ENCODE measurements around the gene ATG101. TPM values are rescaled to one million over a fixed set of nuclear protein-coding genes. Genes with fewer than 3 reads are reported as not detected.
A peak's percentile ranks its signal among the peaks of the same experiment; 100 is the strongest.

Gene ATG101
- total and polyA plus RNA-seq, 9 of the 15 experiments (the other 6 are each of a cell fraction or from before 2014, with no cell fraction given), result 2.9 to 52.4 (median 29.7) TPM

DNA sequence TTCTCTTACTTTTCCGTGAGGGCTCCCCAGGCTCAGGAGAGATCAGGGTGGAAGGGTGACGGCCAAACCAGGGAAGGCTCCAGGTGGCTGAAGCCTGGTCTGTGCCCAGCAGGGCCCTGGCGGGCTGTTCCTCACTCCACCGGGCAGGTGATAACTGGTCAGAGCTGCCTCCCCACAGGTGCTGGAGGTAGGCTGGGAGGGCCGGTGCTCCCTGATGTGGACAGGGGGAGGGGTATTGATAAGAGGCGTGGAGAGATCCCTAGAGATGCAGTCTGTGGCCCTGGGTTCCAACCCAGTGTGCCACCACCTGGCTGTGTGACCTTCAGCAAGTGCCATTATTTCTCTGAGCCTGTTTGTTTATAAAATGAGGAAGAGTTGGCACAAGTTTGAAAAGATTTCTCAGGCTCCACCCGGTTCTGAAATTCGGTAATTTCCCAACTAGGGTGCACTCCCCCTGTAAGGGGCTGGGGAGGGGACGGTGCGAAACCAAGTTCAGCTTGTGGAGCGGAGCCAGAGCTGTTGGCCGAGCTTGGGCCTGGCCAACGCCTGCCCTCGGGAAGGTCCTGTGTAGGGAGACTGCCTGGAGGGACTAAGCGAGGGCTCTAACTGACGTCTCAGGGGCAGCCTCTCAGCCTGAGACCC is 19.5 kb upstream of the ATG101 start:
- H3K79me2 ChIP-seq (ENCODE audit: control insufficient read depth, insufficient read depth, low read length), result no peaks in the 10 kb centered on the region
- peaks cover 23 to 49% of the 10 kb centered on the region in 2 experiments for H3K4me1 ChIP-seq (replicated peaks in 1 of 2; ENCODE audit: control insufficient read depth in 2 of 2, insufficient read depth in 2 of 2, low read length in 2 of 2)
- ChIA-PET CTCF (ENCODE audit: low intra/inter-chr PET ratio) (interaction anchor here (1.4 kb wide), 1 partner anchor 25 kb away, joined by 4 read pairs; no protein-coding TSS in a partner anchor), POLR2A (interaction anchor here (0.6 to 2.8 kb wide), 5 partner anchors 9 to 35 kb away, joined by 4 to 23 read pairs (median 7); partner anchors contain the start of gene ATG101)
- 39% methylated on average over 16 of the region's 16 CpGs for WGBS (ENCODE audit: insufficient coverage, low coverage, missing lambda C conversion rate)
- DNase-seq (ENCODE audit: extremely low read depth in 1 of 4, low spot score in 3 of 4) (no peak), FAIRE-seq (no peak), ATAC-seq (no peak)
- peak overlapping the region; percentile 50 for H3K4me3 ChIP-seq
- peak overlapping the region; percentile 79 for H3K4me2 ChIP-seq (ENCODE audit: insufficient read depth, low read length)
- peak overlapping the region; percentile 71 to 97 for H3K9ac ChIP-seq (ENCODE audit: insufficient read depth in 1 of 2, low read depth in 2 of 2, low read length in 2 of 2)
- no TSS peak for BruUV-seq (replicated peaks)
- peaks cover 6% of the 10 kb centered on the region; the same call in 1 of the 2 replicates for H4K20me1 ChIP-seq (replicated peaks; ENCODE audit: control insufficient read depth, insufficient read depth, low read length)
- H2AFZ ChIP-seq (ENCODE audit: low read depth, low read length), result peak overlapping the region; percentile 86
- in situ Hi-C loops (cut with MboI) (no loop called here), intact Hi-C loops (cut with micrococcal nuclease) (no loop called here)
- peak overlapping the region; percentile 68 for H3K27ac ChIP-seq (ENCODE audit: extremely low read depth, low read depth, low read length)
- H3K36me3 ChIP-seq (ENCODE audit: control insufficient read depth, insufficient read depth, low read length), result no peaks in the 10 kb centered on the region
- no peaks in the 10 kb centered on the region for H3K9me3 ChIP-seq (replicated peaks; ENCODE audit: control insufficient read depth, insufficient read depth, low read depth, low read length)
- no peaks in the 10 kb centered on the region for H3K9me1 ChIP-seq (ENCODE audit: control insufficient read depth, insufficient read depth, low read length)
- H3K27me3 ChIP-seq (ENCODE audit: control insufficient read depth in 2 of 2, insufficient read depth in 2 of 2, low read length in 2 of 2), result no peaks in the 10 kb centered on the region
- no peak for TF ChIP-seq ELF4 (CRISPR knock-in tag; IDR thresholded peaks at IDR 0.05)
- TF ChIP-seq SIX5 (IDR thresholded peaks at IDR 0.05; ENCODE audit: borderline replicate concordance in 1 of 2, insufficient read depth in 1 of 2, low read depth in 1 of 2, low read length in 2 of 2), result no peak
- TF ChIP-seq ZC3H4 (CRISPR knock-in tag; IDR thresholded peaks at IDR 0.05; ENCODE audit: borderline replicate concordance), result peak; percentile 46; the same call in 1 of the 2 replicates
- TF ChIP-seq, protein P1, sequence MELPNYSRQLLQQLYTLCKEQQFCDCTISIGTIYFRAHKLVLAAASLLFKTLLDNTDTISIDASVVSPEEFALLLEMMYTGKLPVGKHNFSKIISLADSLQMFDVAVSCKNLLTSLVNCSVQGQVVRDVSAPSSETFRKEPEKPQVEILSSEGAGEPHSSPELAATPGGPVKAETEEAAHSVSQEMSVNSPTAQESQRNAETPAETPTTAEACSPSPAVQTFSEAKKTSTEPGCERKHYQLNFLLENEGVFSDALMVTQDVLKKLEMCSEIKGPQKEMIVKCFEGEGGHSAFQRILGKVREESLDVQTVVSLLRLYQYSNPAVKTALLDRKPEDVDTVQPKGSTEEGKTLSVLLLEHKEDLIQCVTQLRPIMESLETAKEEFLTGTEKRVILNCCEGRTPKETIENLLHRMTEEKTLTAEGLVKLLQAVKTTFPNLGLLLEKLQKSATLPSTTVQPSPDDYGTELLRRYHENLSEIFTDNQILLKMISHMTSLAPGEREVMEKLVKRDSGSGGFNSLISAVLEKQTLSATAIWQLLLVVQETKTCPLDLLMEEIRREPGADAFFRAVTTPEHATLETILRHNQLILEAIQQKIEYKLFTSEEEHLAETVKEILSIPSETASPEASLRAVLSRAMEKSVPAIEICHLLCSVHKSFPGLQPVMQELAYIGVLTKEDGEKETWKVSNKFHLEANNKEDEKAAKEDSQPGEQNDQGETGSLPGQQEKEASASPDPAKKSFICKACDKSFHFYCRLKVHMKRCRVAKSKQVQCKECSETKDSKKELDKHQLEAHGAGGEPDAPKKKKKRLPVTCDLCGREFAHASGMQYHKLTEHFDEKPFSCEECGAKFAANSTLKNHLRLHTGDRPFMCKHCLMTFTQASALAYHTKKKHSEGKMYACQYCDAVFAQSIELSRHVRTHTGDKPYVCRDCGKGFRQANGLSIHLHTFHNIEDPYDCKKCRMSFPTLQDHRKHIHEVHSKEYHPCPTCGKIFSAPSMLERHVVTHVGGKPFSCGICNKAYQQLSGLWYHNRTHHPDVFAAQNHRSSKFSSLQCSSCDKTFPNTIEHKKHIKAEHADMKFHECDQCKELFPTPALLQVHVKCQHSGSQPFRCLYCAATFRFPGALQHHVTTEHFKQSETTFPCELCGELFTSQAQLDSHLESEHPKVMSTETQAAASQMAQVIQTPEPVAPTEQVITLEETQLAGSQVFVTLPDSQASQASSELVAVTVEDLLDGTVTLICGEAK (IDR thresholded peaks at IDR 0.05), result peak; percentile 58; the same call in 1 of the 2 replicates
- TF ChIP-seq, protein P1 (CRISPR knock-in tag; IDR thresholded peaks at IDR 0.05), result no peak
- TF ChIP-seq TEAD1 (CRISPR knock-in tag; IDR thresholded peaks at IDR 0.05), result 0 out of 4 replicates have a peak, but pooled peaks of 1 of the 2 experiments have one; percentile 26
- no peak for TF ChIP-seq CBFB (CRISPR knock-in tag; IDR thresholded peaks at IDR 0.05)
- TF ChIP-seq FOXP4 (CRISPR knock-in tag; IDR thresholded peaks at IDR 0.05; ENCODE audit: borderline replicate concordance), result peak; percentile 73; the same call in 1 of the 2 replicates
- TF ChIP-seq MTA3 (IDR thresholded peaks at IDR 0.05; ENCODE audit: borderline replicate concordance), result 0 out of 2 replicates have a peak, but pooled peaks have one; percentile 38

Measured in K562 (cell line).